K562 (cell line): ENCODE data around the gene PITRM1. TPM values are rescaled to one million over a fixed set of nuclear protein-coding genes. Genes with fewer than 3 reads are reported as not detected.

Source experiments
- CHD7 ChIP-seq: fragments of 200-600 bp; sonication (generic); IDR thresholded peaks from one replicate; pipeline ENCODE4 v1.6.1; 2012; ENCODE audit warnings: mild to moderate bottlenecking, low read depth, low read length, inconsistent platforms
- CREM ChIP-seq: IDR thresholded peaks from 2 replicates; pipeline ENCODE4 v1.6.1; 2014; ENCODE audit warnings: antibody characterized with exemption, low read depth
- GABPB2 ChIP-seq: fragments of 250-450 bp; sonication (Bioruptor Pico); conservative IDR thresholded peaks from 2 replicates; pipeline ENCODE4 v1.5.1; 2021; ENCODE audit warnings: mild to moderate bottlenecking
- GTF2B ChIP-seq: IDR thresholded peaks from 2 replicates; pipeline ENCODE4 v1.6.1; 2011; ENCODE audit not compliant: insufficient read length; ENCODE audit errors: extremely low read depth
- MLX ChIP-seq, 2 experiments: fragments of 450-650 bp in 1 of 2; sonication (generic) in 1 of 2; formaldehyde crosslinking; conservative IDR thresholded peaks; 2 replicates each; pipeline versions ENCODE4 v1.4.0 to v1.8.1; 2020 to 2022; ENCODE audit warnings: mild to moderate bottlenecking in 1 of 2, missing genetic modification reagents in 1 of 2
- SMARCC2 ChIP-seq: fragments of 450-650 bp; IDR thresholded peaks from 2 replicates; pipeline ENCODE4 v1.6.1; 2017; ENCODE audit warnings: antibody characterized with exemption, moderate library complexity, mild to moderate bottlenecking, low read depth
- polyA plus RNA-seq, 8 experiments: library from polyadenylated mRNA; depleted of rRNA in 4 of 8; stranded (reverse) in 5 of 8; unstranded in 3 of 8; fragments of >200 nt; fragmentation: Nextera tagmentation in 2 of 8; fragmentation: Illumina TruSeq in 1 of 8; extraction: Ambion mirVana in 2 of 8; extraction: Trizol in 1 of 8; gene quantifications; 2 replicates each; pipeline versions ENCODE4 v1.2.1 to v1.2.3, GENCODE V29; 2011 to 2014; ENCODE audit warnings: inconsistent platforms in 1 of 8, missing spikeins in 1 of 8
- total RNA-seq, 7 experiments: library from RNA; depleted of rRNA in 6 of 7; stranded (reverse); fragments of >200 nt in 6 of 7; fragmentation: Illumina TruSeq in 2 of 7; extraction: Trizol in 2 of 7; gene quantifications; 2 replicates each; pipeline versions ENCODE4 v1.2.1 to v1.2.3, GENCODE V29; 2011 to 2021; ENCODE audit warnings: low replicate concordance in 1 of 7

PITRM1 gene
- total and polyA plus RNA-seq, 9 of the 15 experiments (the other 6 are each of a cell fraction or from before 2014, with no cell fraction given), result 21.1 to 70.4 (median 39.7) TPM

GRCh38 chr10:3197348-3198003 lies 24.9 kb upstream of the PITRM1 start (continued):
- no peak for TF ChIP-seq CHD7
- no peak for TF ChIP-seq GABPB2
- TF ChIP-seq SMARCC2, result no peak
- no peak for TF ChIP-seq CREM
- no peak for TF ChIP-seq MLX (CRISPR knock-in tag; conservative IDR thresholded peaks at IDR 0.05)
- TF ChIP-seq GTF2B, result no peak
